ENCODE results near the gene PLEKHA8.

GRCh38 chr7:30114536-30115238, 86.5 kb downstream of the PLEKHA8 start:
- TF ChIP-seq CTCF (IDR thresholded peaks at IDR 0.05): no peak
- TF ChIP-seq POLR2A (IDR thresholded peaks at IDR 0.05): no peak

Data from right lobe of liver (tissue), 4 donors.